Stimulated activated CD8-positive, alpha-beta memory T cell treated with anti-CD3 and anti-CD28 coated beads, Interleukin-15, amount 100 ng/mL, for 24 hours (primary cell): ENCODE data around the gene RIPK4.
"Not testable (repeated sequence)": the region's sequence is repeated elsewhere in the genome, so short reads cannot be mapped to it uniquely, and the experiment has no call there.

Experiments used
- DNase-seq: peaks from one replicate; pipeline ENCODE4 v3.0.0-alpha.2; 2020; ENCODE audit warnings: low read depth

RIPK4 gene

DNA sequence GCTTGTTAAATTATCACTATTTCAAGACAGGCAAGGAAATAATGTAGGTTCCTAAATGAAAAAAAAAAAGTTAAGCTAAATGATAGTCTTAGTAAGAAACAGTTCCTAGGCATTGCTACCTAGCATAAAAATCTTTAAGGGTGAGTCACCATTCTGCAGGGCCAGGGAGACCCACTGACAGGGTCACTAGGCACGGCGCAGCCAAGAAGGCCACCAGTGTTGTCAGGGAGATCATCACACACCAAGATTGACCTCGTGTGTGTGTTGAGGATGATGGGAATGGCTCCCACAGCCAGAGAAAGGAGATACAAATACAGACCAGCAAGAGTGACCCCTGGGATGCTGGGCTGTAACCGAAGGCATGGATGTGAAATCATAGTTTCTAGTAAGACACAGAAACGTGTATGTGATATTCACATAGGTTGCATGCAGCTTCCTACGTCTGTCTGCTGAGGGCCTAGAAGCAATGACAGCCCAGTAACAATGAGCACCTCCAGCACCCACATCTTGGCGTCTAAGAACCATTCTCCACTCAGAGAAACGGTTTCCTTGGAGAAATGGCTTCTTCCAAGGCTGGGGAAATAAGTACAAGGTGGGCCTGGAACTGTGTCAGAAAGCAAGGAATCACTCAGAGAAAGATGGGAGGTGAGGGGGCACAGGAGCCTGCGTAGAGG, 29.1 kb downstream of the RIPK4 start:
- DNase-seq = no peak

DNA sequence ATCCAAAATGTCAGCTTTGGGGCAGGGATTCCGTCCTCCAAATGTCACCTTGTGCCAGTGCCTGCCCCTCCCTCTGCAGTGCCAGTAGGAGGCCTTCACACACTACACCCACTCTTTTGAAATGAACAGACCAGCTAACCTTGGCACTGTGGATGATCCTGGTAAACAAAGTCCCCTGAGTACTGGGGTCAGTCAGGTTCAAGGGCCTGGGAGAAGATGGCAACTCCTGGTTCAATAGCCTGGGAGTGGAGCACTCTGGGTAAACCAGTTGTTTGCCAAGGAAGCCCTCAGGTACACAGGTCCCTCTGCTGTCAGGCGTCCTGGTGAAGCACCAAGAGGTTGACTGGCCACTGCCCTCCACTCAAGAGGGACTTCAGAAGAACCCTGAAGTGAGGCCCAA, 30.4 kb downstream of the RIPK4 start:
- no peak for DNase-seq

DNA sequence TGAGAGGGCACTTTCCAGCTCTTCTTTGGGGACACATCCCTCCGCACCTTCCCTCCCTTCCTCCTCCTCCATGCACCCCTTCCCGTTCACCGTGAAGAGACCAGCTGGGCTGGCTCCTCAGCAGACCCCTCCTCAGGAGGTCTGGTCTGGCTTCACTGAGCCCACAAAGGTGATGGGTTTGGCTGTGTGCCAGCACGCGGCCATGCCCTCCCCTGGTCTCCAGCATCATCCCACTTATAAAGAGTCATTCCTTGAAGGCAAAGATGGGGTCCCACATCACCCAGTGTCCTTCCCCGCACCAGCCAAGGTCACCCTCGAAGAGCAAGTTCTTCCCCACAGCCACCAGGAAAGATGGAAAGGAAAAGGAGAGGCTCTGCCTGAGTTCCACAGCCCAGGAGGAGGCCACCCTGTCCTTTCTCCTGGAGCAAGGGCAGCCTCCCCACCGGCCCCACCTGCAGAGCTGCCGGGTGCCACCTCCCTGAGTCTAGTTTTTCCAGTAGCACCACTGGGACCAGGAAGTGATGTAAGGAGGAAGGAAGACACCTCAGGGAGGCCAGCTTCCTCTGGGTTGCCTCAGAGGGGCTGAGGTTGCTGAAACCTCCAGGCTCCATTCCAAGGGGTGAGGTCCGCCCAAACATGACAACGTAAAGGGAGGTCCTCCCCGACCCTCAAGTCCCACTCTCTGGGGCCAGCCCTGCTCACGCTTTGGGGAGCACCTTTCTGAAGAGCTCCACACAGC, 32.7 kb downstream of the RIPK4 start:
- no peak for DNase-seq

DNA sequence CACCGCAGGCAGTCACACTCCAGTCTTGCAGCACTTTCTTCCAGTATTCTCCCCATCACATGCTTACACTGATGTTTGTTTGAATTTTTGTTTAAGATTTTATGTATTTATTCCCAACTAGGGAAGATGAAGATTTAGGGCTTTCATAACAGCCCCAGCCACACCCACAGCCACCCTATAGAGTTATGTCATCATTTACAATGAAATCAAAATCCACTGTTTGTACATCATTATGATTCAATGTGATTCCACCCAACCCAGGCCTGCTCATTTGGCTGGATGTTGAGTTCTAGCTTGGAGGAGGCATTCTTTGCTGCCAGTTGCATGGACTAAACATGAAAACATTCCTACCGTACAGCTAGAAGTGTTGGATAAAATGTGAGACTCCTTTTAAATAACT, 35.8 kb downstream of the RIPK4 start:
- DNase-seq = no peak

- no peak for DNase-seq
Observed at GRCh38 chr21:41730367-41730765, 36.5 kb downstream of the RIPK4 start.

GRCh38 chr21:41729701-41730366, 37.0 kb downstream of the RIPK4 start:
- no peak for DNase-seq

- no peak for DNase-seq
Observed at GRCh38 chr21:41727784-41728763, 38.8 kb downstream of the RIPK4 start.

- DNase-seq = no peak
Observed at GRCh38 chr21:41726970-41727783, 39.7 kb downstream of the RIPK4 start.

GRCh38 chr21:41726630-41726969, 40.3 kb downstream of the RIPK4 start:
- no peak for DNase-seq

DNA sequence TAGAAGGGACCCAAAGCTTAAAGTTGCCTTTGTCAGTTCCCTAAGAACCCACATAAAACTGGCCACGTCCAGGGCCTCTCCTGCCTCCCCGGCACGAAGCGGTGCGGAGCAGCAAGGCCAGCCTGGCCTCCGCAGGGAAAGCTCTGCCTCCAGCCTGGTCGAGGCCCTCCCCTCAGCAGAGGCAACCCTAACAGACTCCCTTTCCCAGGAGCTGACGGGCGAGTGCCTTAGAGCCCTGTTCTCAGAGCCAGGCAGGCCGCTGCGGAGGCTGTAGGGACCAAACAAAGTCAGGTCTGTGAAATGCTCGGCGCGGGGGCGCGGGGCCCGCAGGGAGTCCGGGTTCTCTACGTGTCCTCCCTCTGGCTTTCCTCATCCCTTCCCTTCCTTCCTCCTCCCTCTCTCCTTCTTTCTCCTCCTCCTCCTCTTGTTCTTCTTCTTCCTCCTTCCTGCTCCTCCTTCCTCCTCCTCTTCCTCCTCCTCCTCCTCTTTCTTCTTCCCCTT, 40.7 kb downstream of the RIPK4 start:
- DNase-seq = no peak

DNA sequence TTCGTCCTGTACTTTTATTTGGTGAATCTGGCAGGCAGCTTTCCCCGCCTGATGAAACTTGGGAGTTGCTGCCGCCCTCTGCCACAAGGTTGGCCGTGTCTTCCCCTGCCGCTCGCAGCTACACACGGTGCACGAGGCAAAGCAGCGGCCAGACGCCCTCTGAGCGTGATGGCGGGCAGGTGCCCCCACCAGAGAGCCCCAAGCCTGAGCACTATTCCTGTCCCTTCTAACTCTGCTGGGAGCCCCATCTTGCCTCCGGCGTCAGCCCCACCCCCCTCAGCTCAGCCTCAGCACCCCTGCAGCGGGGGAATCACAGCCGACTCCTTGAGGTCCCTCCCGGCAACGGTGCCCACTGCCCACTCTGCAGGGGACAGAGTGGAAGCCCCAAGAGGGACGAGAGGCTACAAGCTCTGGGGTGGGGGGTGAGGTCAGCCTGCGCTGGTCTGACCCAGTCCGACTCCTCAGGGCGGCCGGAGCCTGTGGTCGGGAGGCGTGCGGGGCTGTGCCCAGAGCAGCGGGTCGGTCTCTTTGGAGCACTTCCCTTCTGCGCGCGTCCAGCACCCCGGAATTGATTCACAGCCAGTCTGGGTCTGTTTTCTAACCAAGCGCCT, 41.3 kb downstream of the RIPK4 start:
- no peak for DNase-seq

GRCh38 chr21:41723835-41724234, 43.0 kb downstream of the RIPK4 start:
- not testable (repeated sequence) for DNase-seq

- no peak for DNase-seq
Observed at GRCh38 chr21:41722052-41723018, 44.5 kb downstream of the RIPK4 start.

DNA sequence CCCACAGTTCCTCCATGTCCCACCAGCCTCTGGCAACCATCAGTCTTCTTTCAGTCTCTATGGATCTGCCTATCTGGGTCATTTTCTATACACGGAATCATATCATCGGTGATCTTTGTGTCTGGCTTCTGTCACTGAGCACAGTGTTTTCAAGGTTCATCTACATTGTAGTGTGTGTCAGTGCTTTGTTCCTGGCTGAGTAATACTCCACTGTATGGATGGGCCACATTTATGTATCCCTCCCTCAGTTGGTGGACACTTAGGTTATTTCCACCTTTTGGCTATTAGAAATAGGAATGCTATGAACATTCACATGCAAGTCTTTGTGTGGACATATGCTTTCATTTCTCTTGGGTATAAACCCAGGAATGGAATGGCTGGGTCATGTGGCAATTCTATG, 46.6 kb downstream of the RIPK4 start:
- no peak for DNase-seq

DNA sequence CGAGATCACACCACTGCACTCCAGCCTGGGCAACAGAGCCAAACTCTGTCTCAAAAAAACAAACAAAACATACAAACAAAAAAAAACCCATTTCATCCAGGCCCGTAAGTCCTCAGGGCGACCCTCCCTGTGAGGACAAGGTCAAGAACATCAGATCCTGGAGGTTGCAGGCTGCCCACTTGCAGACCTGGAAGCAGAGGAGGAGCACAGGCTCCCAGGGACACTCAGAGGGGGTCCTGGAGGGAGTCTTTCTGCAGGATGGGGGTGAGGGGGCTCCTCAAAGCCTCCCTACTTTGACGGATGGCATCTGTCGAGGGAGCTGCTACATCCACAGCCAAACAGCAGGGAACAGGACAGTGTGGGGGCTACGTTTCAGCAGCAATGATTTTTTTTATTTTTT, 47.2 kb downstream of the RIPK4 start:
- no peak for DNase-seq

DNA sequence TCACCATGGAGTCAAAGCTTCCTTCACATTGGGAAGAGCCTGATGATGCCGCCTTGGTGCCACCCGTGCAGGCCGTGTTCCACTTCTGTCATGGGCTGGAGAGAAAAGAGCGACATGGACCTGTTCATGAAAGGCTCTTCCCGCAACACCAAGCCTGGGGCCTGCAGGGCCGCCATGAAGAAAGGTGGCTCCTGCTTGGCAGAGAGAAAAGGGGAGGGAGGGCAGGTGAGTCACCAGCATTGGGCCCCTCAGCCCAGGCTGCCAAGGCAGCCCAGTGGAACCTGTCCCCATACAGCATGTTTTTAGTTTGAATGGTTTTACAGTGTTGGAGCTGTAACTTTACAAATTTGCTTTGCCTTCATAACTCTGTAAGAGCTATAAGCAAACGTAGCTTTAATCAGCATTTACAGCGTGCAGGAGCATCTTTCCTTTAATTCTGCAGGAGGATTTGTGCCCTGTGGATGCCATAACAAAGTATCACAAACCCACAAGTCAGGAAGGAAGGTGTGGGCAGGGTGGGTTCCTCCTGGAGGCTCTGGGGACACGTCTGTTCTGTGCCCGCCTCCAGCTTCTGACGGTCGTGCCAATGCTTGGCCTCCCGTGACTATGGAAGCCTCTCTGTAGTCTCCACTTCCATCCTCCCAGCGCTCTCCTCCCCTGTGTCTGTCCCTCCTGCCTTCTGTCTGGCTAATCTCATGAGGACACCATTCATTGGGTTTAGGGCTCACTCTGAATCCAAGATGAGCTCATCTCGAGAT, 49.1 kb downstream of the RIPK4 start:
- no peak for DNase-seq

DNA sequence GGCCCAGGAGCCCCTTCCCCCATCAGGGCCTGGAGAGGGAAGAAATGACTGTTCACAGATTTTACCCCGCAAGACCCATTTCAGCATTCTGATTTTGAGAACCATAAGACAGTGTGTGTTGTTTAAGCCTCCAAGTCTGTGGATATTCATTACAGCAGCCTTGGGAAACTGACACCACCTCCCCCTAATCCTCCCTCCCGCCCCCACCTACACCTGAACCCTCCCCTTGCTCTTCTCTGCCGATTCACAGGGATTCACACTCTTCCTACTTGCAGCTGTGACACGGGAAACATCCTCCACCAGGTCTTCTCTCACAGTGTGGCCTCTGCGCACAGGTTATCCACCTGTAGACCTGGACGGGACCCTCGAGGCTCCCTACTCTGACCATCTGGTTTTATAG, 50.1 kb downstream of the RIPK4 start:
- DNase-seq = no peak

GRCh38 chr21:41715649-41716281, 51.1 kb downstream of the RIPK4 start:
- no peak for DNase-seq
